ENCODE results near the gene C1orf115.

C1orf115 gene

GRCh38 chr1:220701974-220702373, 11.8 kb downstream of the C1orf115 start:
- TF ChIP-seq EZH2phosphoT487 (IDR thresholded peaks at IDR 0.05; ENCODE audit: low read depth) = no peak
- TF ChIP-seq, protein P1, sequence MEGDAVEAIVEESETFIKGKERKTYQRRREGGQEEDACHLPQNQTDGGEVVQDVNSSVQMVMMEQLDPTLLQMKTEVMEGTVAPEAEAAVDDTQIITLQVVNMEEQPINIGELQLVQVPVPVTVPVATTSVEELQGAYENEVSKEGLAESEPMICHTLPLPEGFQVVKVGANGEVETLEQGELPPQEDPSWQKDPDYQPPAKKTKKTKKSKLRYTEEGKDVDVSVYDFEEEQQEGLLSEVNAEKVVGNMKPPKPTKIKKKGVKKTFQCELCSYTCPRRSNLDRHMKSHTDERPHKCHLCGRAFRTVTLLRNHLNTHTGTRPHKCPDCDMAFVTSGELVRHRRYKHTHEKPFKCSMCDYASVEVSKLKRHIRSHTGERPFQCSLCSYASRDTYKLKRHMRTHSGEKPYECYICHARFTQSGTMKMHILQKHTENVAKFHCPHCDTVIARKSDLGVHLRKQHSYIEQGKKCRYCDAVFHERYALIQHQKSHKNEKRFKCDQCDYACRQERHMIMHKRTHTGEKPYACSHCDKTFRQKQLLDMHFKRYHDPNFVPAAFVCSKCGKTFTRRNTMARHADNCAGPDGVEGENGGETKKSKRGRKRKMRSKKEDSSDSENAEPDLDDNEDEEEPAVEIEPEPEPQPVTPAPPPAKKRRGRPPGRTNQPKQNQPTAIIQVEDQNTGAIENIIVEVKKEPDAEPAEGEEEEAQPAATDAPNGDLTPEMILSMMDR (IDR thresholded peaks at IDR 0.05; ENCODE audit: low read depth, low read length) = no peak
- Histone ChIP-seq H3K4me2 (ENCODE audit: low read length) (no peak overlapping the region), H3K4me3 (ENCODE audit: low read length) (no peak overlapping the region), H3K27me3 (ENCODE audit: low read depth, low read length) (no peaks in the 10 kb centered on the region), H3K36me3 (replicated peaks; ENCODE audit: low read depth, low read length) (no peaks in the 10 kb centered on the region), H2AFZ (ENCODE audit: low read depth, low read length) (no peak overlapping the region), H3K9me3 (ENCODE audit: insufficient read depth, low read length) (no peaks in the 10 kb centered on the region), H3K27ac (ENCODE audit: low read length) (no peak overlapping the region), H4K20me1 (ENCODE audit: insufficient read depth, low read length) (no peaks in the 10 kb centered on the region), H3K4me1 (ENCODE audit: low read length) (no peaks in the 10 kb centered on the region), H3K79me2 (ENCODE audit: low read length) (no peaks in the 10 kb centered on the region), H3K9ac (ENCODE audit: low read length) (no peak overlapping the region)

GRCh38 chr1:220702733-220703270, 12.6 kb downstream of the C1orf115 start:
- TF ChIP-seq, protein P1 (IDR thresholded peaks at IDR 0.05; ENCODE audit: low read depth, low read length) = no peak
- TF ChIP-seq EZH2phosphoT487 (IDR thresholded peaks at IDR 0.05; ENCODE audit: low read depth) = no peak
- Histone ChIP-seq H3K9me3 (ENCODE audit: insufficient read depth, low read length) (no peaks in the 10 kb centered on the region), H4K20me1 (ENCODE audit: insufficient read depth, low read length) (no peaks in the 10 kb centered on the region), H3K4me3 (ENCODE audit: low read length) (no peak overlapping the region), H3K9ac (ENCODE audit: low read length) (no peak overlapping the region), H3K4me2 (ENCODE audit: low read length) (no peak overlapping the region), H3K27me3 (ENCODE audit: low read depth, low read length) (no peaks in the 10 kb centered on the region), H2AFZ (ENCODE audit: low read depth, low read length) (no peak overlapping the region), H3K36me3 (replicated peaks; ENCODE audit: low read depth, low read length) (no peaks in the 10 kb centered on the region), H3K4me1 (ENCODE audit: low read length) (no peaks in the 10 kb centered on the region), H3K79me2 (ENCODE audit: low read length) (no peaks in the 10 kb centered on the region), H3K27ac (ENCODE audit: low read length) (no peak overlapping the region)

DNA sequence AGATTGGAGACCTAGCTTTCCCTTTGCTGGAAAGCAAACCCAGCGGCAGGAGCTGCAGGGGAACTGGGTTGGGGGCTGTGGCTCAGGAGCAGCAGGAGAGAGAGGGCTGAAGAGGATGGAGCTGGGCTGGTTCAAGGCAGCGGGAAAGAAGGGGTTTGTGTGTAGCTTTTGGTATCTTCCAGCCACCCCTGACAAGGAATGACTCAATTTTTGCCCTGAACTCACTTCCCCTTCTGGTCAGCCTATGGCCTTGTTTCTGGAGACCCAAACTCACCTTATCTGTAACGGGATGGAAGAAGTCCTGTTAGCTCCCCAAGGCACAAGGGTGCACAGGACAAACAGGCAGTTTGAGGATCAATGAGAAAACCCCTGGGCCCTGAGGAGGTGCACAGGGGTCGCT, 13.1 kb downstream of the C1orf115 start:
- no peaks in the 10 kb centered on the region for H3K79me2 ChIP-seq (ENCODE audit: low read length)
- H3K4me1 ChIP-seq (ENCODE audit: low read length) = peaks cover 2% of the 10 kb centered on the region; the same call in 1 of the 2 replicates
- no peak overlapping the region for H3K27ac ChIP-seq (ENCODE audit: low read length)
- no peak overlapping the region for H3K4me3 ChIP-seq (ENCODE audit: low read length)
- no peak overlapping the region for H2AFZ ChIP-seq (ENCODE audit: low read depth, low read length)
- H4K20me1 ChIP-seq (ENCODE audit: insufficient read depth, low read length) = no peaks in the 10 kb centered on the region
- H3K9ac ChIP-seq (ENCODE audit: low read length) = no peak overlapping the region
- H3K27me3 ChIP-seq (ENCODE audit: low read depth, low read length) = no peaks in the 10 kb centered on the region
- H3K4me2 ChIP-seq (ENCODE audit: low read length) = no peak overlapping the region
- H3K9me3 ChIP-seq (ENCODE audit: insufficient read depth, low read length) = no peaks in the 10 kb centered on the region
- TF ChIP-seq EZH2phosphoT487 (IDR thresholded peaks at IDR 0.05; ENCODE audit: low read depth) = no peak
- TF ChIP-seq, protein P1 (IDR thresholded peaks at IDR 0.05; ENCODE audit: low read depth, low read length) = no peak
- H3K36me3 ChIP-seq (replicated peaks; ENCODE audit: low read depth, low read length) = no peaks in the 10 kb centered on the region

DNA sequence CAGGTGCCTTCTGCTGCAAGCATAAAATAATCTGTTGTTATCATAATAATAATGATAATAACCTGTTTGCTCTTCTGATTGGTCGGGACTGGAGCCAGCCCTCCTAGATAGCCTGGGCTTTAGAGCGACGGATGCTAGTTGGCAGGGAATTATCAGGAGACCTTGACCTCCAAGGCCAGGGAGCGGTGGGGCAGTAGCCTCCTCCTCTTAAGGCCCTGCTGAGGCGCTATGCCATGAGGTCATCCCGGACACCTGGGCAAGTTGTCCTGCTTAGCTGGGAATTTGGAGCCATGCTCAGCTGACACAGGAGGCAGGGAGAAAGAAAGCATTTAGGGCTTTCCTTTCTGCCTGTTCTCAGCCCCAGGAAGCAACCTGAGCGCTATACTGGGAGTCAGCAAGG, 15.6 kb downstream of the C1orf115 start:
- Histone ChIP-seq H3K79me2 (ENCODE audit: low read length) (no peaks in the 10 kb centered on the region), H3K9me3 (ENCODE audit: insufficient read depth, low read length) (no peaks in the 10 kb centered on the region), H3K9ac (ENCODE audit: low read length) (no peak overlapping the region), H3K27me3 (ENCODE audit: low read depth, low read length) (no peaks in the 10 kb centered on the region), H3K27ac (ENCODE audit: low read length) (no peak overlapping the region), H3K36me3 (replicated peaks; ENCODE audit: low read depth, low read length) (no peaks in the 10 kb centered on the region), H3K4me3 (ENCODE audit: low read length) (no peak overlapping the region), H4K20me1 (ENCODE audit: insufficient read depth, low read length) (no peaks in the 10 kb centered on the region), H3K4me2 (ENCODE audit: low read length) (no peak overlapping the region), H3K4me1 (ENCODE audit: low read length) (peaks cover 21% of the 10 kb centered on the region), H2AFZ (ENCODE audit: low read depth, low read length) (no peak overlapping the region)
- TF ChIP-seq, protein P1 (IDR thresholded peaks at IDR 0.05; ENCODE audit: low read depth, low read length) = no peak
- no peak for TF ChIP-seq EZH2phosphoT487 (IDR thresholded peaks at IDR 0.05; ENCODE audit: low read depth)
